Stimulated activated effector memory CD8-positive, alpha-beta T cell treated with anti-CD3 and anti-CD28 coated beads, Interleukin-12 subunit alpha, Interleukin-12 subunit beta, amount 100 ng/mL, for 72 hours (primary cell): Measurements from ENCODE around the gene EEFSEC.

ENCODE experiments used
- ATAC-seq: fragments of 150-1000 bp; cut with Tn5 transposase; 2 replicates; pipeline ENCODE4 v1.10.0; 2021
- DNase-seq, 2 donors: peaks; one replicate each; pipeline ENCODE4 v3.0.0; 2021 to 2022; ENCODE audit warnings: low spot score in 2 of 2
- H3K27ac Mint-ChIP-seq: one replicate; pipeline ENCODE4 v1.8.0; 2022; ENCODE audit warnings: mild to moderate bottlenecking, mixed read lengths
- H3K36me3 Mint-ChIP-seq: one replicate; pipeline ENCODE4 v1.8.0; 2022; ENCODE audit warnings: mild to moderate bottlenecking, mixed read lengths
- H3K4me1 Mint-ChIP-seq: one replicate; pipeline ENCODE4 v1.8.0; 2022; ENCODE audit warnings: mixed read lengths
- H3K4me3 Mint-ChIP-seq: one replicate; pipeline ENCODE4 v1.8.0; 2022; ENCODE audit warnings: mild to moderate bottlenecking, mixed read lengths
- H3K9me3 Mint-ChIP-seq: one replicate; pipeline ENCODE4 v1.8.0; 2022; ENCODE audit warnings: mixed read lengths

The EEFSEC gene

DNA sequence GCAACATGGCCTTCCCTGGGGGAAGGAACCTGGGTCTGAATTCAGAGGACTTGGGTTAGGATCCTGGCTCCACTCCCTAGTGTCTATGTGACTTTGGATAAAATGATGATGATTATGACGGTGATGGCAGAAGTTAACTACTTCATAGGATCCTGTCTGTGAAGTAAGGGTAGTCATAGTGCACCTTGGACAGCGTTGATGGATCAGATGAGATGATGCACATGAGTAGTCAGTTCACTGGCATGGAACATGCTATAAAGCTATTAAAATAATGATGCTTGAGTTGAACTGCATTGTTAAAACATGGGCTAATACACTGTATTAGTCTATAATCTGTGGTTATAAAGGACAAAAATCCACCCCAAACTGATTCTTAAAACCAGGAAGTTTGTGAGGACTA, 62.0 kb downstream of the EEFSEC start:
- Mint-ChIP-seq H3K4me3 (no peak overlapping the region), H3K36me3 (no peaks in the 10 kb centered on the region), H3K9me3 (no peaks in the 10 kb centered on the region), H3K27ac (no peak overlapping the region), H3K4me1 (peaks cover 8% of the 10 kb centered on the region)
- ATAC-seq, result no peak
- no peak for DNase-seq

DNA sequence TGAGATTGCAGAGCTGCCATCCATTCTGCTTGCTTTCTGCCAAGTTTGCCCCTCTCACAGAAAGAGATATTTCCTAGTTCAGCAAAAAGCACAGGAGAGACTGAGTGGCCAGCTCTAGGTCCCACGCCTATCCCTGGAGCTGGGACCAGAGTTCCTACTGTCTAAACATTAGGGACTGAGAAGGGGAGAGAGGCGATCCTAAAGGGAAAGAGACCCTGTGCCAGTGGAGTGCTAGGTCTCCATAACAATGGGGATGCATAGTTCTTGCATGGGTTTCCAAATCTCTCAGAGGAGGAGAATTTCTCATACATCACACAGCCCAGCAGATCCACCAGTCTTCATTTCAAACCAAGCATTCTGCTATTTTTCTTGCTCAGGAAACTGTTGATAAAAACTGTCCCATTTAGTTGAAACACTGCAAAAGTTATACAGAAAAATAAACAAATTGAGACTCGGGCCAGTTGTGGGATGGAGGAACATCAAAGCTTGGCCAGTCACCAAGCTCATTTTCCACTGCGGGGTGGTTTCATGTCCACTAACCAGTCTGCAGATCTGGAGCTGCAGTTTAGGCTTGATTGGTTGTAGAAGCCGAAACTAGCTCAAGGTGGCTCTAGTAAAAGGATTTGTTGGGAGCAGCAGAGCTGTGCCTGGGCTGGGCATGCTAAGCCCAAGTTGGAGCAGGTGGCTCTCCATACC, 62.7 kb downstream of the EEFSEC start:
- ATAC-seq, result no peak
- H3K4me3 Mint-ChIP-seq, result no peak overlapping the region
- no peak for DNase-seq
- H3K36me3 Mint-ChIP-seq, result no peaks in the 10 kb centered on the region
- H3K9me3 Mint-ChIP-seq, result peaks cover 1% of the 10 kb centered on the region
- H3K4me1 Mint-ChIP-seq, result peaks cover 13% of the 10 kb centered on the region
- H3K27ac Mint-ChIP-seq, result no peak overlapping the region

DNA sequence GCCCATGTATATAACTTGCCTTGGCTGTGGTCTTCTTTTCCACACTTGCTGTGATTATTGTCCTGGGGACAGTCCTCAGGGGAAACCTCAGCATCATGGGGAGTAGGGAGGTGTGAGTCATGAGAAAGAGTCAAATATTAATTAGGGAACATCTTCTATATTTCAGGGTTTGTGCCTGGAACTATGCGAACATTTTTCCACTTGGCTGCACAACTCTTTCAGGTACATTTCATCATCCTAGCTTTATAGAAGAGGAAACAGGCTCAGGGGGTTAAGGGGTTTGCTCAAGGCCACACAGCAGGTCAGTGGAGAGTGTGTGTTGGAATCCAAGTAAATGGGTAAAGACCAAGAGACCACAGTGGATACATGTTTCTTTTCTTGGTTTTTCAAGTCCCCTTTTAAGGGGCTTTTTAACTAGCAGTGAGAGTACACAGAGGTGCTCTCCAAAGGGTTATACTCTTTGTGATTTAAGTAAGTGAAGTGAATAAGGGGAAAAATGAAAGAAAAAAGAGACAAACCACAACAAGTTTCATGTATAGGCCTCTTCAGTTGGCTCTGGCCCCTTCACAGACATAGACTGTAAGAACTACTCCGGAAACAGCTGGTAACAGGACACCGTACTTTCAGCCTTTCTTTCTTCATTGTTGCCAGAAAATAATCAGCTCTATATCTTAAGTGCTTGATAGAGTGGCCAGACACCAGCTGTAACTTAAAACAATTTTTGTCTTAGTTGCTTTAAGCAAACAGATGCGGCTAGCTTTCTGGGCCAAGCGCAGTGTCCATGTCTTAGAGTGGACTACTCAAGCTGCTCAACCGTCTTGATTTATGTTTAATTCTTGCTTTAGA, 64.6 kb downstream of the EEFSEC start:
- peaks cover 13% of the 10 kb centered on the region for H3K4me1 Mint-ChIP-seq
- no peak overlapping the region for H3K4me3 Mint-ChIP-seq
- ATAC-seq, result no peak
- no peaks in the 10 kb centered on the region for H3K36me3 Mint-ChIP-seq
- H3K27ac Mint-ChIP-seq, result peak overlapping the region; percentile 67
- DNase-seq, result no peak
- peaks cover 5% of the 10 kb centered on the region for H3K9me3 Mint-ChIP-seq

DNA sequence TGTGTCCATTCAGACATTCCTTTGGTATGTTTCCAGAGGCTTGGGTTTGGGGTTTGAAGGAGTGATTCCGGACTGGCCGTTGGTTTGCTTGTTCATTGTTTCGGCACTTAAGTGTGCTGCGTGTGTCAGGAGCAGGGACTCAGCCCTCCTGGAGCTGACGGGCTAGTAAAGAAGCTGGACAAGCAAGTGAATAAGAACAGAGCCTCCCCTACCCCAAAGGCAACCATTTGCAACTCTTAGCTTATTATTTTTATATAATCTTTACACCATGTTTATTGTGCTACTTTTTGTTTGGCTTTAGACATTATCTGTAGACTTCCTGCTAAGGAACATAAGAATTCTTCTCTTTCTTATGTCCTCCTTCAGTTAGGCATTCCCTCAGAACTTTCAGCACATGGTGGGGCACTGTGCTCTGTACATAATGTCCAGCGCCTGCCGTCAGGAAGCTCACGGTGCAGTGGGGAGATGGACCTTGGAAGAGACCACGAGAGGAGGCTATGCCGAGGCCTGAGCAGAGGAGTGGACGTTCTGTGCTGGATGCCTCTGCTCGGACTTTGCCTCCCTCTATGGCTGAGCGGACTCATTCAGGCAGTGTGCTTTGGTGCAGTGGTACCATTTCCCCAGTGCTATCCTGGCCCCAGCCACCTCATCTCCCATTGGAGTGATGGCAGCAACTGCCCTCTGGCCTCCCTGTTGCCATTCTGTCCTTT, 65.4 kb downstream of the EEFSEC start:
- Mint-ChIP-seq H3K27ac (no peak overlapping the region), H3K9me3 (peaks cover 5% of the 10 kb centered on the region), H3K4me1 (peaks cover 13% of the 10 kb centered on the region), H3K4me3 (no peak overlapping the region), H3K36me3 (no peaks in the 10 kb centered on the region)
- no peak for ATAC-seq
- no peak for DNase-seq

DNA sequence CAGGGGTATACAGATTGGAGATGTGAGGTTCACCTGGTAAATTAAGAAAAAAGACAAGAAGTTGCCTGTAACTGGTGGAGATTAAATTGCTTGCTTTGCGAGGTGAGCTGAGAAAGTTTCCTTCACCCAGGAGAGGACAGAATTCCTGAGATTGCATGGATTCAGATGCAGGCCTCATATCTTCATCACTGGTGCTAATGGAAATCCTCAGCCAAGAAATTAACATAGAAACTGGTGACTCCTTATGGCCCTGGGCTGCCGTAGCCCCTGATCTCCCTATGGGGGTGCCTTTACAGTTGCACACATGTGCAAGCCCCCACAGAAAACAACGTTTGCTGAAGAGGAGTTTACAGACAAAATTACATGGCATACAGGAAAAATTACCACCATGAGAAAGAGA, 68.0 kb downstream of the EEFSEC start:
- peaks cover 13% of the 10 kb centered on the region for H3K4me1 Mint-ChIP-seq
- H3K36me3 Mint-ChIP-seq, result no peaks in the 10 kb centered on the region
- H3K27ac Mint-ChIP-seq, result no peak overlapping the region

GRCh38 chr3:128222796-128223385, 69.6 kb downstream of the EEFSEC start:
- peaks cover 5% of the 10 kb centered on the region for H3K9me3 Mint-ChIP-seq
- DNase-seq, result no peak
- H3K36me3 Mint-ChIP-seq, result no peaks in the 10 kb centered on the region
- ATAC-seq, result no peak
- no peak overlapping the region for H3K4me3 Mint-ChIP-seq
- H3K27ac Mint-ChIP-seq, result no peak overlapping the region
- peaks cover 14% of the 10 kb centered on the region for H3K4me1 Mint-ChIP-seq

More for the DNA sequence above, 68.0 kb downstream of the EEFSEC start:
- DNase-seq (no peak), ATAC-seq (no peak)
- no peak overlapping the region for H3K4me3 Mint-ChIP-seq
- peaks cover 5% of the 10 kb centered on the region for H3K9me3 Mint-ChIP-seq

GRCh38 chr3:128226186-128226725, 73.0 kb downstream of the EEFSEC start:
- H3K27ac Mint-ChIP-seq, result no peak overlapping the region
- peaks cover 2% of the 10 kb centered on the region for H3K9me3 Mint-ChIP-seq
- H3K4me3 Mint-ChIP-seq, result no peak overlapping the region
- peaks cover 11% of the 10 kb centered on the region for H3K4me1 Mint-ChIP-seq
- DNase-seq (no peak), ATAC-seq (no peak)
- H3K36me3 Mint-ChIP-seq, result peaks cover 7% of the 10 kb centered on the region

GRCh38 chr3:128226795-128227395, 73.6 kb downstream of the EEFSEC start:
- H3K27ac Mint-ChIP-seq, result no peak overlapping the region
- peak in 1 of 2 donors; percentile 59 for DNase-seq
- peaks cover 7% of the 10 kb centered on the region for H3K36me3 Mint-ChIP-seq
- ATAC-seq, result peak; percentile 54
- peaks cover 2% of the 10 kb centered on the region for H3K9me3 Mint-ChIP-seq
- no peak overlapping the region for H3K4me3 Mint-ChIP-seq
- H3K4me1 Mint-ChIP-seq, result peaks cover 11% of the 10 kb centered on the region

GRCh38 chr3:128227507-128227906, 74.2 kb downstream of the EEFSEC start:
- Mint-ChIP-seq H3K4me3 (no peak overlapping the region), H3K27ac (no peak overlapping the region), H3K36me3 (peaks cover 7% of the 10 kb centered on the region), H3K9me3 (peaks cover 1% of the 10 kb centered on the region), H3K4me1 (peaks cover 11% of the 10 kb centered on the region)
- DNase-seq (no peak), ATAC-seq (no peak)

- H3K4me3 Mint-ChIP-seq, result no peak overlapping the region
- H3K9me3 Mint-ChIP-seq, result no peaks in the 10 kb centered on the region
- DNase-seq (no peak), ATAC-seq (no peak)
- H3K4me1 Mint-ChIP-seq, result peaks cover 15% of the 10 kb centered on the region
- H3K36me3 Mint-ChIP-seq, result peaks cover 7% of the 10 kb centered on the region
- H3K27ac Mint-ChIP-seq, result no peak overlapping the region
These were observed 75.2 kb downstream of the EEFSEC start for GRCh38 chr3:128228366-128228910.

- ATAC-seq (no peak), DNase-seq (no peak)
- peaks cover 7% of the 10 kb centered on the region for H3K36me3 Mint-ChIP-seq
- H3K4me1 Mint-ChIP-seq, result peaks cover 15% of the 10 kb centered on the region
- H3K27ac Mint-ChIP-seq, result no peak overlapping the region
- H3K9me3 Mint-ChIP-seq, result no peaks in the 10 kb centered on the region
- H3K4me3 Mint-ChIP-seq, result no peak overlapping the region
These were observed 76.0 kb downstream of the EEFSEC start for GRCh38 chr3:128229106-128229857.

- no peak overlapping the region for H3K27ac Mint-ChIP-seq
- peaks cover 20% of the 10 kb centered on the region for H3K4me1 Mint-ChIP-seq
- no peaks in the 10 kb centered on the region for H3K9me3 Mint-ChIP-seq
- ATAC-seq (no peak), DNase-seq (no peak)
- peaks cover 7% of the 10 kb centered on the region for H3K36me3 Mint-ChIP-seq
- H3K4me3 Mint-ChIP-seq, result no peak overlapping the region
These were observed 78.3 kb downstream of the EEFSEC start for GRCh38 chr3:128231606-128232005.

- Mint-ChIP-seq H3K36me3 (peaks cover 7% of the 10 kb centered on the region), H3K9me3 (no peaks in the 10 kb centered on the region), H3K4me1 (peaks cover 17% of the 10 kb centered on the region), H3K27ac (peak overlapping the region; percentile 40), H3K4me3 (no peak overlapping the region)
- no peak for DNase-seq
- ATAC-seq, result no peak
These were observed 79.3 kb downstream of the EEFSEC start for GRCh38 chr3:128232376-128233178.
